GM13976 (cell line): ENCODE measurements around the gene RNF220.

Experiments
- DNase-seq: peaks from one replicate; pipeline ENCODE4 v3.0.0; 2012; ENCODE audit warnings: low spot score
- CTCF ChIP-seq: IDR thresholded peaks from 2 replicates; pipeline ENCODE4 v1.5.1; 2012; ENCODE audit warnings: borderline replicate concordance, mild to moderate bottlenecking; ENCODE audit not compliant: insufficient read depth; ENCODE audit errors: extremely low read depth, missing control alignments, control extremely low read depth
- in situ Hi-C: fragments of 300-500 bp; cut with MboI; formaldehyde crosslinking; loops from one replicate; pipeline ENCODE4 v1.12.0; 2022; ENCODE audit warnings: low sequenced_read_pairs, mixed read lengths, inconsistent platforms; ENCODE audit not compliant: unreplicated experiment

RNF220 gene

GRCh38 chr1:44471911-44472453 is 66.9 kb downstream of the RNF220 start:
- TF ChIP-seq CTCF, result no peak
- DNase-seq, result no peak
- in situ Hi-C loops, result no loop called here

- TF ChIP-seq CTCF, result no peak
- in situ Hi-C loops, result no loop called here
- DNase-seq, result peak; percentile 57
Observed at GRCh38 chr1:44472620-44473525, 67.8 kb downstream of the RNF220 start.

- no peak for DNase-seq
Observed at GRCh38 chr1:44476891-44477290, 71.8 kb downstream of the RNF220 start.

GRCh38 chr1:44481701-44482100 is 76.6 kb downstream of the RNF220 start:
- in situ Hi-C loops, result no loop called here
- no peak for DNase-seq
- no peak for TF ChIP-seq CTCF

More at GRCh38 chr1:44476891-44477290, 71.8 kb downstream of the RNF220 start:
- TF ChIP-seq CTCF, result no peak
- in situ Hi-C loops, result no loop called here

GRCh38 chr1:44483089-44483874 is 78.2 kb downstream of the RNF220 start:
- in situ Hi-C loops, result no loop called here
- no peak for TF ChIP-seq CTCF

GRCh38 chr1:44484155-44484688 is 79.2 kb downstream of the RNF220 start:
- DNase-seq, result no peak
- in situ Hi-C loops, result no loop called here
- no peak for TF ChIP-seq CTCF

More at GRCh38 chr1:44483089-44483874, 78.2 kb downstream of the RNF220 start:
- DNase-seq, result no peak
